GM12864 (cell line): Measurements from ENCODE around the gene IRX1.

Experiments used
- DNase-seq: peaks from one replicate; pipeline ENCODE4 v3.0.0-alpha.2; 2011; ENCODE audit warnings: low read depth
- H3K4me3 ChIP-seq: 2 replicates; pipeline ENCODE4 v1.5.1; 2011; ENCODE audit warnings: mild to moderate bottlenecking, low read depth, low read length, control low read depth
- CTCF ChIP-seq: IDR thresholded peaks from 2 replicates; pipeline ENCODE4 v1.5.1; 2011; ENCODE audit warnings: low read depth, mild to moderate bottlenecking, moderate library complexity, low read length, control low read depth, inconsistent platforms; ENCODE audit errors: missing control alignments

The IRX1 gene

GRCh38 chr5:3597167-3598007, 1.8 kb downstream of the IRX1 start:
- TF ChIP-seq CTCF = no peak
- H3K4me3 ChIP-seq = no peak overlapping the region
- DNase-seq = no peak

GRCh38 chr5:3598207-3598606, 2.6 kb downstream of the IRX1 start:
- no peak overlapping the region for H3K4me3 ChIP-seq
- DNase-seq = no peak
- no peak for TF ChIP-seq CTCF

- no peak overlapping the region for H3K4me3 ChIP-seq
- DNase-seq = no peak
- no peak for TF ChIP-seq CTCF
Measured at GRCh38 chr5:3598769-3599211, 3.2 kb downstream of the IRX1 start.

GRCh38 chr5:3599226-3600105, 3.8 kb downstream of the IRX1 start:
- no peak for DNase-seq
- no peak overlapping the region for H3K4me3 ChIP-seq
- no peak for TF ChIP-seq CTCF

- no peak for TF ChIP-seq CTCF
- no peak overlapping the region for H3K4me3 ChIP-seq
- no peak for DNase-seq
Measured at GRCh38 chr5:3600106-3601060, 4.8 kb downstream of the IRX1 start.

GRCh38 chr5:3601061-3601710, 5.6 kb downstream of the IRX1 start:
- DNase-seq = no peak
- H3K4me3 ChIP-seq = no peak overlapping the region
- no peak for TF ChIP-seq CTCF
